GM21529 (cell line): ENCODE measurements around the gene IGSF22.

Source experiments
- ATAC-seq: cut with Tn5 transposase; IDR thresholded peaks from one replicate; pipeline ENCODE4 v1.9.1; 2021; ENCODE audit not compliant: unreplicated experiment

Gene IGSF22

GRCh38 chr11:18745251-18745650 is 19.3 kb upstream of the IGSF22 start:
- no peak for ATAC-seq

GRCh38 chr11:18743900-18744514 is 18.0 kb upstream of the IGSF22 start:
- ATAC-seq: no peak

- no peak for ATAC-seq
These were observed 17.4 kb upstream of the IGSF22 start for GRCh38 chr11:18743365-18743764.

- no peak for ATAC-seq
These were observed 15.8 kb upstream of the IGSF22 start for GRCh38 chr11:18741783-18742182.

- ATAC-seq: no peak
These were observed 13.7 kb upstream of the IGSF22 start for GRCh38 chr11:18739685-18740084.

GRCh38 chr11:18737642-18738041 is 11.7 kb upstream of the IGSF22 start:
- ATAC-seq: no peak

- no peak for ATAC-seq
These were observed 10.7 kb upstream of the IGSF22 start for GRCh38 chr11:18736590-18737148.

- ATAC-seq: no peak
These were observed 7.2 kb upstream of the IGSF22 start for GRCh38 chr11:18733202-18733601.

- peak; percentile 51 for ATAC-seq
These were observed 6.2 kb upstream of the IGSF22 start for GRCh38 chr11:18731949-18732821.

GRCh38 chr11:18731441-18731840 is 5.5 kb upstream of the IGSF22 start:
- no peak for ATAC-seq

GRCh38 chr11:18730020-18730419 is 4.0 kb upstream of the IGSF22 start:
- ATAC-seq: no peak

- no peak for ATAC-seq
These were observed 3.4 kb upstream of the IGSF22 start for GRCh38 chr11:18729426-18729825.

- ATAC-seq: no peak
These were observed 2.7 kb upstream of the IGSF22 start for GRCh38 chr11:18728658-18729057.

GRCh38 chr11:18727479-18728236 is 1.7 kb upstream of the IGSF22 start:
- ATAC-seq: no peak

- no peak for ATAC-seq
These were observed 2.0 kb downstream of the IGSF22 start for GRCh38 chr11:18723991-18724390.

- ATAC-seq: peak; percentile 18
These were observed 3.7 kb downstream of the IGSF22 start for GRCh38 chr11:18722293-18722637.

GRCh38 chr11:18721561-18722292 is 4.3 kb downstream of the IGSF22 start:
- ATAC-seq: peak; percentile 78

- peak; percentile 80 for ATAC-seq
These were observed 5.0 kb downstream of the IGSF22 start for GRCh38 chr11:18720808-18721560.

- ATAC-seq: no peak
These were observed 5.7 kb downstream of the IGSF22 start for GRCh38 chr11:18720091-18720807.
